ENCODE measurements around the gene TNFRSF25.

The TNFRSF25 gene

GRCh38 chr1:6466023-6466422 lies at the start of gene TNFRSF25:
TSS of gene TNFRSF25 (minus strand) at chr1:6466173. CDS start at chr1:6466107, 66 bp downstream.
- DNase-seq (ENCODE audit: low spot score): no peak

- DNase-seq (ENCODE audit: low spot score): no peak
These were observed 49.8 kb upstream of the TNFRSF25 start for GRCh38 chr1:6515771-6516170.

GRCh38 chr1:6513320-6513801 lies 47.4 kb upstream of the TNFRSF25 start:
- no peak for DNase-seq (ENCODE audit: low spot score)

- no peak for DNase-seq (ENCODE audit: low spot score)
These were observed 46.9 kb upstream of the TNFRSF25 start for GRCh38 chr1:6512908-6513280.

GRCh38 chr1:6512245-6512907 lies 46.4 kb upstream of the TNFRSF25 start:
- no peak for DNase-seq (ENCODE audit: low spot score)

GRCh38 chr1:6511561-6512244 lies 45.7 kb upstream of the TNFRSF25 start:
- no peak for DNase-seq (ENCODE audit: low spot score)

GRCh38 chr1:6511056-6511455 lies 45.1 kb upstream of the TNFRSF25 start:
- no peak for DNase-seq (ENCODE audit: low spot score)

- no peak for DNase-seq (ENCODE audit: low spot score)
These were observed 44.5 kb upstream of the TNFRSF25 start for GRCh38 chr1:6510493-6510892.

- no peak for DNase-seq (ENCODE audit: low spot score)
These were observed 43.9 kb upstream of the TNFRSF25 start for GRCh38 chr1:6509919-6510291.

GRCh38 chr1:6509220-6509918 lies 43.4 kb upstream of the TNFRSF25 start:
- no peak for DNase-seq (ENCODE audit: low spot score)

- DNase-seq (ENCODE audit: low spot score): no peak
These were observed 42.8 kb upstream of the TNFRSF25 start for GRCh38 chr1:6508816-6509189.

- no peak for DNase-seq (ENCODE audit: low spot score)
These were observed 42.3 kb upstream of the TNFRSF25 start for GRCh38 chr1:6508154-6508815.

- no peak for DNase-seq (ENCODE audit: low spot score)
These were observed 41.5 kb upstream of the TNFRSF25 start for GRCh38 chr1:6507461-6507911.

GRCh38 chr1:6507037-6507428 lies 41.1 kb upstream of the TNFRSF25 start:
- DNase-seq (ENCODE audit: low spot score): no peak

GRCh38 chr1:6506210-6507036 lies 40.5 kb upstream of the TNFRSF25 start:
- DNase-seq (ENCODE audit: low spot score): no peak

GRCh38 chr1:6505367-6506209 lies 39.6 kb upstream of the TNFRSF25 start:
- DNase-seq (ENCODE audit: low spot score): no peak

- DNase-seq (ENCODE audit: low spot score): no peak
These were observed 38.9 kb upstream of the TNFRSF25 start for GRCh38 chr1:6504887-6505286.

- DNase-seq (ENCODE audit: low spot score): no peak
These were observed 38.1 kb upstream of the TNFRSF25 start for GRCh38 chr1:6503884-6504602.

GRCh38 chr1:6502000-6502891 lies 36.3 kb upstream of the TNFRSF25 start:
- DNase-seq (ENCODE audit: low spot score): no peak

Data from SW480 (cell line).